ENCODE data around the gene C21orf58. TPM values are rescaled to one million over a fixed set of nuclear protein-coding genes. Genes with fewer than 3 reads are reported as not detected.

The C21orf58 gene
- total RNA-seq, 1 experiment from 2014 or later, result 10.8 TPM

GRCh38 chr21:46368533-46369285, 45.0 kb upstream of the C21orf58 start:
- no peak for ATAC-seq
- no peak for DNase-seq (ENCODE audit: low read depth, low spot score)
- Histone ChIP-seq H3K4me2 (ENCODE audit: low read length) (no peak overlapping the region), H4K20me1 (ENCODE audit: insufficient read depth) (no peaks in the 10 kb centered on the region; the same call in 1 of the 2 replicates), H3K9me2 (ENCODE audit: insufficient read depth) (no peaks in the 10 kb centered on the region), H3K4me3 (replicated peaks in 1 of 2; ENCODE audit: low read depth in 1 of 2, low read length in 2 of 2) (no peak overlapping the region), H3K4me1 (ENCODE audit: control insufficient read depth in 1 of 2, insufficient read depth in 2 of 2, low read length in 2 of 2) (no peaks in the 10 kb centered on the region), H3K9ac (ENCODE audit: low read length) (no peak overlapping the region), H3K79me2 (ENCODE audit: insufficient read depth, low read length) (peaks cover 41% of the 10 kb centered on the region), H2AFZ (ENCODE audit: low read depth, low read length, poor library complexity, severe bottlenecking) (no peak overlapping the region), H3K9me3 (ENCODE audit: control insufficient read depth in 1 of 2, insufficient read depth in 1 of 2, low read depth in 1 of 2, low read length in 2 of 2) (no peaks in the 10 kb centered on the region), H3K27me3 (ENCODE audit: insufficient read depth, low read length) (no peaks in the 10 kb centered on the region), H3K27ac (ENCODE audit: low read depth, low read length) (no peak overlapping the region), H3K36me3 (ENCODE audit: control insufficient read depth in 1 of 2, insufficient read depth in 2 of 2, low read length in 2 of 2) (peaks cover 0 to 20% of the 10 kb centered on the region in 2 experiments; a peak in 3 of 4 replicates)
- ChIA-PET CTCF (no interaction called here), POLR2A (no interaction called here), RAD21 (ENCODE audit: low non-redundant PET in 1 of 2, low total read pairs in 2 of 2, uncharacterized antibody in 2 of 2, unreplicated experiment in 2 of 2) (no interaction called here)
- intact Hi-C loops (cut with micrococcal nuclease), result no loop called here
- TF ChIP-seq EGR1 (IDR thresholded peaks at IDR 0.05; ENCODE audit: low read depth) (no peak), RAD21 (IDR thresholded peaks at IDR 0.05; ENCODE audit: low read depth) (no peak), POLR2AphosphoS5 (IDR thresholded peaks at IDR 0.05; ENCODE audit: low read depth, low read length) (no peak), POLR2A (IDR thresholded peaks at IDR 0.05; ENCODE audit: borderline replicate concordance, extremely low read depth, insufficient read depth, insufficient read length) (no peak), SP1 (IDR thresholded peaks at IDR 0.05; ENCODE audit: low read depth) (no peak), MAX (IDR thresholded peaks at IDR 0.05) (no peak), CEBPB (IDR thresholded peaks at IDR 0.05; ENCODE audit: low read depth) (no peak)
- BruUV-seq (replicated peaks), result no TSS peak

GRCh38 chr21:46366966-46367365, 43.3 kb upstream of the C21orf58 start:
- no peaks in the 10 kb centered on the region for H3K4me1 ChIP-seq (ENCODE audit: control insufficient read depth in 1 of 2, insufficient read depth in 2 of 2, low read length in 2 of 2)
- BruUV-seq (replicated peaks), result no TSS peak
- ChIA-PET CTCF (no interaction called here), RAD21 (ENCODE audit: low non-redundant PET in 1 of 2, low total read pairs in 2 of 2, uncharacterized antibody in 2 of 2, unreplicated experiment in 2 of 2) (no interaction called here), POLR2A (no interaction called here)
- DNase-seq (ENCODE audit: low read depth, low spot score) (no peak), ATAC-seq (no peak)
- H3K36me3 ChIP-seq (ENCODE audit: control insufficient read depth in 1 of 2, insufficient read depth in 2 of 2, low read length in 2 of 2), result peaks cover 2 to 19% of the 10 kb centered on the region in 2 experiments; a peak in 3 of 4 replicates
- H3K27me3 ChIP-seq (ENCODE audit: insufficient read depth, low read length), result no peaks in the 10 kb centered on the region
- no peaks in the 10 kb centered on the region for H3K9me3 ChIP-seq (ENCODE audit: control insufficient read depth in 1 of 2, insufficient read depth in 1 of 2, low read depth in 1 of 2, low read length in 2 of 2)
- no peaks in the 10 kb centered on the region for H3K9me2 ChIP-seq (ENCODE audit: insufficient read depth)
- H2AFZ ChIP-seq (ENCODE audit: low read depth, low read length, poor library complexity, severe bottlenecking), result no peak overlapping the region
- H3K9ac ChIP-seq (ENCODE audit: low read length), result no peak overlapping the region
- no peak overlapping the region for H3K27ac ChIP-seq (ENCODE audit: low read depth, low read length)
- no peak overlapping the region for H3K4me3 ChIP-seq (replicated peaks in 1 of 2; ENCODE audit: low read depth in 1 of 2, low read length in 2 of 2)
- TF ChIP-seq CBX3 (IDR thresholded peaks at IDR 0.05; ENCODE audit: low read depth) (no peak), MAX (IDR thresholded peaks at IDR 0.05) (no peak), POLR2A (IDR thresholded peaks at IDR 0.05; ENCODE audit: borderline replicate concordance, extremely low read depth, insufficient read depth, insufficient read length) (no peak), POLR2AphosphoS5 (IDR thresholded peaks at IDR 0.05; ENCODE audit: low read depth, low read length) (no peak), ZBTB33 (IDR thresholded peaks at IDR 0.05; ENCODE audit: extremely low read depth, insufficient replicate concordance, low read length) (no peak), SIN3A (IDR thresholded peaks at IDR 0.05; ENCODE audit: low read depth) (no peak), SRF (IDR thresholded peaks at IDR 0.05; ENCODE audit: low read depth) (no peak), ELF1 (IDR thresholded peaks at IDR 0.05; ENCODE audit: borderline replicate concordance, low read depth) (no peak), RAD21 (IDR thresholded peaks at IDR 0.05; ENCODE audit: low read depth) (no peak), CEBPB (IDR thresholded peaks at IDR 0.05; ENCODE audit: low read depth) (no peak), ZFX (IDR thresholded peaks at IDR 0.05) (no peak)
- no peaks in the 10 kb centered on the region; the same call in 1 of the 2 replicates for H4K20me1 ChIP-seq (ENCODE audit: insufficient read depth)
- H3K4me2 ChIP-seq (ENCODE audit: low read length), result no peak overlapping the region
- intact Hi-C loops (cut with micrococcal nuclease), result no loop called here
- peaks cover 28% of the 10 kb centered on the region for H3K79me2 ChIP-seq (ENCODE audit: insufficient read depth, low read length)
